ENCODE measurements around the gene PRELID1.

The PRELID1 gene

DNA sequence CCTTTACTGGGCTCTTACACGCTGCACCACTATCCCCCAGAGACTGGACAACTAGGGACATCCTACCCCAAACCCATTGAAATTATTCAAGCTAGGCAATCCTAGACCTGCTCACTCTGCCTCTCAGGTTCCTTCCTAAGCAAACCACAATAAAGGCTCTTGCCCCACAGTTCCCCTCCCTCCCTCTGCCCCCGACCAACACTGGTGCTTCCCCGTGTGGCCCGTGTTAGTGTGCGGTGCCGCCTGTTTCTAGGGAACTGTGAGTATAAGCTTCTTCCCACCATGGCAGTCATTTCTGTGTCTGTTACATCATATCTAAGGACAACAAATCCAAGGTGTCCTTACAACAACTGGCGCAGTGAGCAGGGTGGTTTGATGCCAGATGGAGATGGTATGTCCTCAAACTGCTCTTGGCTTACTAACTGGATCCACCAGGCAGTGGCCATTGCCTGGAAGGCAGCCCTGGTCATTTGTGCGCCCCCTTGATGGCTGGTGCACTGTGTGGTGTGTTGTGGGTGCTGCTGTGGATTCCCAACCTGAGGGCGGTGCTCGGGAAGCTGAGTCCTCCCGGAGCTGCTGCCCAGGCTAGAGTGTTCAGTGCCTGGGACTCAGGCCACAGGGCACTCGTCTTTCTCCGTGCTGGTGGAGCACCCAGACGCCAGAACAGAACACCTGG, 16.5 kb downstream of the PRELID1 start:
- H3K36me3 ChIP-seq (ENCODE audit: insufficient read depth), result no peaks in the 10 kb centered on the region
- no peaks in the 10 kb centered on the region for H3K79me2 ChIP-seq (ENCODE audit: insufficient read depth, low read depth)
- peaks cover 4% of the 10 kb centered on the region for H3K4me1 ChIP-seq (ENCODE audit: low read depth, poor library complexity, severe bottlenecking)

DNA sequence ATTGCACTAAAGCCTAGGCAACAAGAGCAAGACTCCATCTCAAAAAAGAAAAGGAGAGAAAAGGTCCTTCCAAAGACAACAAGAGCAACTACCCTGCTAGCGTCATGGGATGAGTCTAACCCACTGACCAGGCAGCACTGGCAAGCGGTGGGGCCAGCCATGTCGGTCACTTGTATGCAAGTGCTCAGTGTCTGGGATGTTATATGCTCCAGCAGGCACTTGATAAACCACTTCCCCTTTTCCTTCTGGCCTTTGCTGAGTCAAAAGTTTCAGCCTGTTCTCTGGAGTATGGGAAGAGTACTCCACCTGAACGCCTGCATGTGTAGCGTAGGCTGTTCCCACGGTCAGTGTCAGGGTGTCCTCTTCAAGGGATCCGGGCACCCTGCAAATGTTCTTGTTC, 17.3 kb downstream of the PRELID1 start:
- Histone ChIP-seq H3K4me3 (IDR thresholded peaks at IDR 0.05; ENCODE audit: insufficient read depth, low read depth, low read length) (no peak overlapping the region), H3K27me3 (ENCODE audit: insufficient read depth, low read depth) (no peaks in the 10 kb centered on the region), H3K79me2 (ENCODE audit: insufficient read depth, low read depth) (no peaks in the 10 kb centered on the region), H3K4me2 (no peak overlapping the region), H4K20me1 (ENCODE audit: insufficient read depth) (no peaks in the 10 kb centered on the region), H3K4me1 (ENCODE audit: low read depth, poor library complexity, severe bottlenecking) (peaks cover 4% of the 10 kb centered on the region), H3K9ac (no peak overlapping the region), H3K36me3 (ENCODE audit: insufficient read depth) (no peaks in the 10 kb centered on the region), H2AFZ (ENCODE audit: low read depth) (no peak overlapping the region), H3K27ac (no peak overlapping the region)
- TF ChIP-seq CTCF (conservative IDR thresholded peaks at IDR 0.05; ENCODE audit: low read depth, low read length), result no peak

More for the DNA sequence above, 16.5 kb downstream of the PRELID1 start:
- H3K27ac ChIP-seq, result no peak overlapping the region
- H2AFZ ChIP-seq (ENCODE audit: low read depth), result no peak overlapping the region
- no peak overlapping the region for H3K4me2 ChIP-seq
- H3K27me3 ChIP-seq (ENCODE audit: insufficient read depth, low read depth), result no peaks in the 10 kb centered on the region
- H3K9ac ChIP-seq, result no peak overlapping the region
- TF ChIP-seq CTCF (conservative IDR thresholded peaks at IDR 0.05; ENCODE audit: low read depth, low read length), result no peak
- no peaks in the 10 kb centered on the region for H4K20me1 ChIP-seq (ENCODE audit: insufficient read depth)
- H3K4me3 ChIP-seq (IDR thresholded peaks at IDR 0.05; ENCODE audit: insufficient read depth, low read depth, low read length), result no peak overlapping the region

- no peaks in the 10 kb centered on the region for H4K20me1 ChIP-seq (ENCODE audit: insufficient read depth)
- no peak overlapping the region for H3K4me2 ChIP-seq
- no peaks in the 10 kb centered on the region for H3K4me1 ChIP-seq (ENCODE audit: low read depth, poor library complexity, severe bottlenecking)
- no peaks in the 10 kb centered on the region for H3K27me3 ChIP-seq (ENCODE audit: insufficient read depth, low read depth)
- TF ChIP-seq CTCF (conservative IDR thresholded peaks at IDR 0.05; ENCODE audit: low read depth, low read length), result no peak
- H3K36me3 ChIP-seq (ENCODE audit: insufficient read depth), result no peaks in the 10 kb centered on the region
- no peak overlapping the region for H3K27ac ChIP-seq
- H3K79me2 ChIP-seq (ENCODE audit: insufficient read depth, low read depth), result no peaks in the 10 kb centered on the region
- no peak overlapping the region for H2AFZ ChIP-seq (ENCODE audit: low read depth)
- H3K4me3 ChIP-seq (IDR thresholded peaks at IDR 0.05; ENCODE audit: insufficient read depth, low read depth, low read length), result no peak overlapping the region
- no peak overlapping the region for H3K9ac ChIP-seq
Measured at GRCh38 chr5:177325868-177326381, 22.3 kb downstream of the PRELID1 start.

- TF ChIP-seq CTCF (conservative IDR thresholded peaks at IDR 0.05; ENCODE audit: low read depth, low read length), result no peak
- Histone ChIP-seq H3K79me2 (ENCODE audit: insufficient read depth, low read depth) (no peaks in the 10 kb centered on the region), H3K4me2 (no peak overlapping the region), H3K9ac (no peak overlapping the region), H3K4me1 (ENCODE audit: low read depth, poor library complexity, severe bottlenecking) (no peaks in the 10 kb centered on the region), H2AFZ (ENCODE audit: low read depth) (no peak overlapping the region), H3K27ac (no peak overlapping the region), H3K4me3 (IDR thresholded peaks at IDR 0.05; ENCODE audit: insufficient read depth, low read depth, low read length) (no peak overlapping the region), H3K36me3 (ENCODE audit: insufficient read depth) (no peaks in the 10 kb centered on the region), H4K20me1 (ENCODE audit: insufficient read depth) (no peaks in the 10 kb centered on the region), H3K27me3 (ENCODE audit: insufficient read depth, low read depth) (no peaks in the 10 kb centered on the region)
Measured at GRCh38 chr5:177327539-177328522, 24.2 kb downstream of the PRELID1 start.

Measured in KMS-11 (cell line).